GM19193 (cell line): ENCODE data around the gene TPH2.

Source experiments
- POLR2A ChIP-seq: IDR thresholded peaks from 4 replicates; pipeline ENCODE4 v1.6.1; 2011; ENCODE audit not compliant: insufficient read depth, insufficient read length; ENCODE audit errors: extremely low read depth

TPH2 gene

DNA sequence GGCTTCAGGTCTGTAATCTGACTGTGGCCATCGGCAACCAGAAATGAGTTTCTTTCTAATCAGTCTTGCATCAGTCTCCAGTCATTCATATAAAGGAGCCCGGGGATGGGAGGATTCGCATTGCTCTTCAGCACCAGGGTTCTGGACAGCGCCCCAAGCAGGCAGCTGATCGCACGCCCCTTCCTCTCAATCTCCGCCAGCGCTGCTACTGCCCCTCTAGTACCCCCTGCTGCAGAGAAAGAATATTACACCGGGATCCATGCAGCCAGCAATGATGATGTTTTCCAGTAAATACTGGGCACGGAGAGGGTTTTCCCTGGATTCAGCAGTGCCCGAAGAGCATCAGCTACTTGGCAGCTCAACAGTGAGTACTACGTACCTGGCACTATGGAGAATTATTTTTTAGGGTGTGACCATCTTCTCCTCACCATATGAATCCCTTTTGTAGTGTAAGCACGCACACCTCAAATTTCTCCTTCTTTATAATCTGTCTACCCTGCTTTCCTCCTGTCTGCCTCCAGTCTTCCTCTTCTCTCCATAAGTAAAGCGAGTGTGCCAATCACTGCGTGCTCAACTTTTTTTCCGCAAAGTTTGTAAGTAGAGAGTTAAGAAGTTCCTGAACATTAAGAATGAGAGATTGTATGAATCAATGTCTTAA, at the start of gene TPH2:
TSS of gene TPH2 (plus strand) at position 118 of the 658 bp plus-strand sequence. CDS start at position 260, 142 bp downstream.
- TF ChIP-seq POLR2A, result no peak

DNA sequence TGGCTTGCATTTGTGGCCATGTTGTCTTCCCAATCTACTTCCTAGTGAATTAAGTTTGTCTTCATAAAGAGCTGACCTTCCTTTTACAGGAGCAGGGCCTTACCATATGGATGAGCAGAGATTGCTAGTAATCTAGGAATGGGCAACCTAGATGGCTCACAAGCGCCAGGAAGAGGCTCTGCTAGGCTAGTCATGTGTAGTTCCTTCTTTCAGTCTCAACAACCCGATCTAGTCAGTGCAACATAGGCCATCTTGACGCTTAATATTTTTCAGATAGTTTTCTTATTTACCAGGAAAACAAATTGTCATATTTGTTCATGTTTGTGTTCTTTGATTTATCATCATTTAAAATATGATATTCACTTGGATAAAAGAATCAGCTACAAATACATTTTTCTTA, 48.2 kb upstream of the TPH2 start:
- no peak for TF ChIP-seq POLR2A

DNA sequence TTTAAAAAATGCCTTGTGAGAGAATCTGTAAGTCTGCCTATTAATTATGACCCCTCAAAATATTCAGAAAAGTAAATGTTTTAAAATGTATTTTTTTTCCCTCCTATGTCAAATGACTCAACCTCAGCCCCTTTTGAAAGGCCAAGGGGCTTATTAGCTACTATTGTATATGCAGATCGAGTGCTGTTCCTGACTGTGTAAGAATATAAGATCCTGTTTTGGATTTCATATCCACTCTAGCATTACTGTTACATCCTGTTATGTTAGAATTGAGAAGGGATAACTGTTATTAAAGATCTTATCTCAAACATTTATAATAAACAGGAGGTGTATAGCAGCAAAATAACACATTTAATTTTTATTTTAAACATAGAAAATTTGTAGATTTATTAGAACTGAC, 46.6 kb upstream of the TPH2 start:
- TF ChIP-seq POLR2A, result no peak

- TF ChIP-seq POLR2A, result no peak
Observed at GRCh38 chr12:71896205-71896882, 42.3 kb upstream of the TPH2 start.

DNA sequence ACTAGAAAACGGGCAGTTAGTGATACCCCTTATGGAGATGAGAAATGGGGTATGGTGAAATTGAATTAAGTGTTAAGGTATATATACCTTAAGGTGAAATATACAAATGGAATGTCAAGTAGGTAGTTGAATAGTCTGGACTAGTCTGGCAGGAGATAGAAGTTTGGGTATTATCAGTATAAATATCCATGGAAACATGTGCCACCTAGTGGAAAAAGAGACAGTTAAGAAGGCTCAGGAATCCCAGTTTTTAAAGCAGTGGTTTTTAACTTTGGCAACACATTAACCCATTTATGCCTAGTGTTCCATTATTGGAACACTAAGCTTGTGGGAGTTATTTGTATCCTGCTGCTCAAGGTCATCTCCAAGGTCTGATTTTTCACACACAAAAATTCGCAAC, 38.6 kb upstream of the TPH2 start:
- TF ChIP-seq POLR2A, result no peak

GRCh38 chr12:71904629-71905028, 34.0 kb upstream of the TPH2 start:
- TF ChIP-seq POLR2A, result no peak

GRCh38 chr12:71935594-71935993, 3.1 kb upstream of the TPH2 start:
- TF ChIP-seq POLR2A, result no peak

DNA sequence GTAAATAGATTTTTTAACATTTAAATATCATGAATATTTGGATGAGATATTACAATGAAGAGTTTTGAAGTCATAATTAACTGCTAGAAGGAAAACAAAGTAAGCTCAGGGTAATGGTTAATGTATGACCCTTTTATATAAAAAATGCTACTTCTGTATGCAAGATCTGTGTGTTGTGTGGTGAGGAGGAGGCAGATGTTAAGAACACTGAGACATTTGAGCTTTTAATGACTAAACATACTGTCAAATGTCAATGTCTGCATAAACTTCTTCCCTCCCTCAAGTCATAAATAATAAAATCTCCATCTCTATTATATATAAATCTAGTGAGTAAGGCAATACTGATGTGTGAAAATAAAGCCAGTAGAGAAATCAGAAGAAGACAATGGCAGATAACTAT, 1.4 kb downstream of the TPH2 start:
- no peak for TF ChIP-seq POLR2A

GRCh38 chr12:71941174-71941573, 2.5 kb downstream of the TPH2 start:
- no peak for TF ChIP-seq POLR2A

DNA sequence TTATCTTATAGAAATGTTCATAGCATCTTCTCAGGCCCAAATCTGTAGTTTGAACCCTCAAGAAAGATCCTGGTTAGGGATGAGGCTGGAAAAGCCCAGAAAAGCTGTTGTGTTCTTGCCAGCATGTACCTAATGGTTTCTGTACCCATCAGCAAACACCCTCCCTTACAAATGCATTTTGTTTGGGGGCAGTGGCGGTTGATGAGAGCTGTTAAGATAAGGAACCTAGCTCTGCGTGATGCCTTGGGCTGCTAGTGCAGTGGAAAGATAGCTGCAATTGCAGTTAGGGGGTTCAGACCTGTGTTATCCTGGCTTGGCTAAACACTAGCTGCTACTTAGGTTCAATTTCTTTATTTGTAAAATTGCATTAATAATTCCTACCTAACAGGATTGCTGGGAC, 3.6 kb downstream of the TPH2 start:
- no peak for TF ChIP-seq POLR2A

GRCh38 chr12:71942703-71943102, 4.1 kb downstream of the TPH2 start:
- no peak for TF ChIP-seq POLR2A

- TF ChIP-seq POLR2A, result no peak
Observed at GRCh38 chr12:71945121-71945520, 6.5 kb downstream of the TPH2 start.

DNA sequence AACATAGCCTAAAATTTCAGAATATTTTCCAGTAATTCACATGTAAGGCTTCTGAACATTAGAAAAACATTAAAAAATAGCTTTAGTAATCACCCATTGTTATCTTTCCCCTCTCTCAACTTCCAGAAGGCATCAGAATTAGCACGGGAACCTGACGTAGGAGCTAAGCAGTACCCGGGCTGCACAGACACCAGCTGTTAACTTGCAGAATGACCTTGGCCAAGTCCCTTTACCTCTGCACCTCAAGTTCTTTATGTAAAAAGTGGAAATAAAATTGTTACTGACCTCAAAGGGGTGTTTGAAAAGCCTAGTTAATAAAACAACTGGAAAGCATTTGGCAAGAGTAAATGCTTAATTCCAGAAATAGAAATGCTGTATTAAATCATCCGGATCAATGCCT, 7.2 kb downstream of the TPH2 start:
- no peak for TF ChIP-seq POLR2A

GRCh38 chr12:71947645-71948105, 9.0 kb downstream of the TPH2 start:
- TF ChIP-seq POLR2A, result no peak

GRCh38 chr12:71948390-71948789, 9.7 kb downstream of the TPH2 start:
- no peak for TF ChIP-seq POLR2A

DNA sequence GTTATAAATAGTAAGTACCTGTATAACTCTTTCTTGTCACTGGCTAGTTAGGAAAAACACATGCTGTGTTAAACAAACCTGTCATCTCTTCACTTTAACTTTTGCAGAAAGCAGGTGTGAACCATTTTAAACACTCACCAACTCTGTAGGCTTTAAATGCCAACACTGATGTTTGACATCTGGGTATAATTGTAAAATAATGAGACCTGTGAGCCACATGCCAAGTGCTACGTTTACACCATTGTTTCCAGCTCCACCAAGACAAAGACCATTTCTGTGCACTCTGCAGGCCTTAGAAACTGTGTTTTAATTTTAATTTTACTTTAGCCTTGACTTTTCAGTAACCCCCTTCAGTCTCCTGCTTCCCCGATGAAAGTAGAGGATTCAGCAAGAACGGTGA, 11.0 kb downstream of the TPH2 start:
- TF ChIP-seq POLR2A, result no peak
